ENCODE data around the gene ATRAID. TPM values are rescaled to one million over a fixed set of nuclear protein-coding genes. Genes with fewer than 3 reads are reported as not detected.

ATRAID gene
- total RNA-seq, 1 donor from 2014 or later, result 58.8 TPM

DNA sequence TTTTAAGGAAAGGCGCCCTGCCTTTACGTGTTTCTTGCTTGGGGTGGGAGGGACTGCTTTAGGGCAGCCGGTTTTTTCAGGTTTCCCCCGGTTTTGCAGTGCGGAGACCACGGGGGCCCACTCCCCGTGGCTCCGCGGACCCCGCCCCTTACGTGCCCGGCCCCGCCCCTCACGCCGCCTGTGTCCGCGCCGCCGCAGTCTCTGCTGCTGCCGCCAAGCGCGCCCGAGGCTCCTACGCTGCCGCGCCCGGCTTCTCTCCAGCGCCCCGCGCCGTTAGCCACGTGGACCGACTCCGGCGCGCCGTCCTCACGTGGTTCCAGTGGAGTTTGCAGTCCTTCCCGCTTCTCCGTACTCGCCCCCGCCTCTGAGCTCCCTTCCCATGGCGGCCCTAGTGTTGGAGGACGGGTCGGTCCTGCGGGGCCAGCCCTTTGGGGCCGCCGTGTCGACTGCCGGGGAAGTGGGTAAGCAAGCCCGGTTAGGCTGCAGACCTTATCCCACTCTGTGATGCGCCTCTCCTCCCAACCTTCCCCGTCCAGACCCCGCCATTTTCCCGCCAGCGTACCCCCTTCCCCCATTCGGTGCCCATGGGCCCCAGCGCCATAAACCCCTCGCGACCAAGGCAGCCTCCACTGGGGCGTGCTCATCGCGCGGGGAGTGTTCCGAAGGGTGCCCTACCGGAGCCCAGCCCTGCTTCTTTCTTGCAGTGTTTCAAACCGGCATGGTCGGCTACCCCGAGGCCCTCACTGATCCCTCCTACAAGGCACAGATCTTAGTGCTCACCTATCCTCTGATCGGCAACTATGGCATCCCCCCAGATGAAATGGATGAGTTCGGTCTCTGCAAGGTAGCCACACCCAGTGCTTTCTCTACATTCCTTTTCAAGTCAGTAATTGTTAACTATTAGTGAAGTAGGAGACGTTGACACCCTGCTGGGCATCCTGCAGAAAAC is 5.6 kb downstream of the ATRAID start, which contains the start of gene CAD:
Gene CAD, plus strand, starts transcription at position 197 of the 949 bp plus-strand sequence. Its CDS starts 183 bp downstream, at position 380.
- peaks cover 5% of the 10 kb centered on the region for H3K4me1 Mint-ChIP-seq (ENCODE audit: low read depth, unreplicated experiment)
- peaks cover 2% of the 10 kb centered on the region for H3K9me3 Mint-ChIP-seq (ENCODE audit: unreplicated experiment)
- TF ChIP-seq, protein P1, sequence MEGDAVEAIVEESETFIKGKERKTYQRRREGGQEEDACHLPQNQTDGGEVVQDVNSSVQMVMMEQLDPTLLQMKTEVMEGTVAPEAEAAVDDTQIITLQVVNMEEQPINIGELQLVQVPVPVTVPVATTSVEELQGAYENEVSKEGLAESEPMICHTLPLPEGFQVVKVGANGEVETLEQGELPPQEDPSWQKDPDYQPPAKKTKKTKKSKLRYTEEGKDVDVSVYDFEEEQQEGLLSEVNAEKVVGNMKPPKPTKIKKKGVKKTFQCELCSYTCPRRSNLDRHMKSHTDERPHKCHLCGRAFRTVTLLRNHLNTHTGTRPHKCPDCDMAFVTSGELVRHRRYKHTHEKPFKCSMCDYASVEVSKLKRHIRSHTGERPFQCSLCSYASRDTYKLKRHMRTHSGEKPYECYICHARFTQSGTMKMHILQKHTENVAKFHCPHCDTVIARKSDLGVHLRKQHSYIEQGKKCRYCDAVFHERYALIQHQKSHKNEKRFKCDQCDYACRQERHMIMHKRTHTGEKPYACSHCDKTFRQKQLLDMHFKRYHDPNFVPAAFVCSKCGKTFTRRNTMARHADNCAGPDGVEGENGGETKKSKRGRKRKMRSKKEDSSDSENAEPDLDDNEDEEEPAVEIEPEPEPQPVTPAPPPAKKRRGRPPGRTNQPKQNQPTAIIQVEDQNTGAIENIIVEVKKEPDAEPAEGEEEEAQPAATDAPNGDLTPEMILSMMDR (IDR thresholded peaks at IDR 0.05; ENCODE audit: partially characterized antibody, unreplicated experiment), result no peak
- H3K27ac Mint-ChIP-seq (ENCODE audit: unreplicated experiment), result peak within 1 kb of the TSS; percentile 53
- peaks cover 6% of the 10 kb centered on the region for H3K27me3 Mint-ChIP-seq (ENCODE audit: unreplicated experiment)
- DNase-seq, result peak; percentile 93
- peak within 1 kb of the TSS; percentile 96 for H3K4me3 Mint-ChIP-seq (ENCODE audit: unreplicated experiment)
- H3K36me3 Mint-ChIP-seq (ENCODE audit: unreplicated experiment), result no peaks in the 10 kb centered on the region

DNA sequence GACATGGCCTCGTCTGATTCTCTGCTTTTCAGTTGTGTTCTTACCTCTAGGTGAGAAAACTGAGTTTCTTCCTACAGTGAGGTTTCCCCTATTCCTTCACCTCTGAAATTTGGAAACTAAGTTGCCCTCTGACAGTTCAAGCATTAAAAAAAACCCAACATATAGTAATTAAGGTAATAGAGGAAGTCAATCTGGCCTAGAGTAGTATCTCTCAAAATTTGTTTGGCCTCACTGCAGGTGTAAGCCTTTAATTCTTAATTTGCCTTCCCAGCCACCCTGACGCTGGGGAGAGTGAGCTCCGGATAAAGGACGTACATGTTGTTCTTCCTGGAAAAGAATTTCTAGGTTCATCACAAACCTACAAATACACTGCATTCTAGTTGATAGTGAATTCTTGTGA is 6.8 kb downstream of the ATRAID start:
- Mint-ChIP-seq H3K9me3 (ENCODE audit: unreplicated experiment) (no peaks in the 10 kb centered on the region), H3K27me3 (ENCODE audit: unreplicated experiment) (peaks cover 4% of the 10 kb centered on the region), H3K4me1 (ENCODE audit: low read depth, unreplicated experiment) (peaks cover 5% of the 10 kb centered on the region), H3K27ac (ENCODE audit: unreplicated experiment) (no peak overlapping the region), H3K4me3 (ENCODE audit: unreplicated experiment) (peak overlapping the region; percentile 96), H3K36me3 (ENCODE audit: unreplicated experiment) (no peaks in the 10 kb centered on the region)
- TF ChIP-seq, protein P1 (IDR thresholded peaks at IDR 0.05; ENCODE audit: partially characterized antibody, unreplicated experiment), result no peak
- no peak for DNase-seq

DNA sequence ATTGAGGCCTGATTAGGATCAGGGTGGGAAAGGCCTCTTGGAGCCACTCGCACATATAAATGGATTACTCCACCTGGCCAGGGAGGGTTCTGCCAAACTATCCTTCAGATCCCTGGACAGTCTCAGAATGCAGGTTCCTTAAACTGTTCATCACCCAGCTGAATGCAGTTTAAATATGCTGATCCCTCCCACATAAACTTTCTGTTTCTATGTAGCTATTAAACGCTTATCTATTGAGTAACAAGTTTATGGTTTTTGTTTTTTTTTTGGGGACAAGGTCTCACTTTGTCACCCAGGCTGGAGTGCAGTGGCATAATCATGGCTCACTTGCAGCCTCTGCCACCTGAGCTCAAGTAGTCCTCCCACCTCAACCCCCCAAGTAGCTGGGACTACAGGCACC is 7.2 kb downstream of the ATRAID start:
- Mint-ChIP-seq H3K36me3 (ENCODE audit: unreplicated experiment) (no peaks in the 10 kb centered on the region), H3K27me3 (ENCODE audit: unreplicated experiment) (peaks cover 4% of the 10 kb centered on the region), H3K9me3 (ENCODE audit: unreplicated experiment) (no peaks in the 10 kb centered on the region), H3K4me1 (ENCODE audit: low read depth, unreplicated experiment) (peaks cover 5% of the 10 kb centered on the region), H3K27ac (ENCODE audit: unreplicated experiment) (no peak overlapping the region), H3K4me3 (ENCODE audit: unreplicated experiment) (no peak overlapping the region)
- TF ChIP-seq, protein P1 (IDR thresholded peaks at IDR 0.05; ENCODE audit: partially characterized antibody, unreplicated experiment), result no peak
- DNase-seq, result no peak

DNA sequence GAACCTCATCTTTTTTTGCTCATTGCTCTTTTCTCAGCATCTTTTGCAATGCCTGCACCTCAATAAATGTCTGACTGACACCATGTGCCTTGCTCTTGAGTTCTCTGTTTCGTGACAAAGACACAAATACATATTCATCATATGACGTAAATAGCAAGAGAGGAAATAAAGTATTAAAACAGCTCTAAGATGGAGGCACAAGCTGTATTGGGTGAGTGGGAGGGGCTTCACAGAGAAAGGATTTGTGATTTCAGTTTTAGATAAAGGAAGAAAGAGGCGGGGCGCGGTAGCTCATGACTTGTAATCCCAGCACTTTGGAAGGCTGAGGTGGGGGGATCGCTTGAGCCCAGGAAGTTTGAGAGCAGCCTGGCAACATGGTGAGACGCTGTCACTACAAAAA is 8.2 kb downstream of the ATRAID start:
- Mint-ChIP-seq H3K9me3 (ENCODE audit: unreplicated experiment) (no peaks in the 10 kb centered on the region), H3K27me3 (ENCODE audit: unreplicated experiment) (peaks cover 8% of the 10 kb centered on the region), H3K4me1 (ENCODE audit: low read depth, unreplicated experiment) (peaks cover 5% of the 10 kb centered on the region), H3K27ac (ENCODE audit: unreplicated experiment) (no peak overlapping the region), H3K4me3 (ENCODE audit: unreplicated experiment) (no peak overlapping the region), H3K36me3 (ENCODE audit: unreplicated experiment) (no peaks in the 10 kb centered on the region)
- TF ChIP-seq, protein P1 (IDR thresholded peaks at IDR 0.05; ENCODE audit: partially characterized antibody, unreplicated experiment), result no peak
- no peak for DNase-seq

DNA sequence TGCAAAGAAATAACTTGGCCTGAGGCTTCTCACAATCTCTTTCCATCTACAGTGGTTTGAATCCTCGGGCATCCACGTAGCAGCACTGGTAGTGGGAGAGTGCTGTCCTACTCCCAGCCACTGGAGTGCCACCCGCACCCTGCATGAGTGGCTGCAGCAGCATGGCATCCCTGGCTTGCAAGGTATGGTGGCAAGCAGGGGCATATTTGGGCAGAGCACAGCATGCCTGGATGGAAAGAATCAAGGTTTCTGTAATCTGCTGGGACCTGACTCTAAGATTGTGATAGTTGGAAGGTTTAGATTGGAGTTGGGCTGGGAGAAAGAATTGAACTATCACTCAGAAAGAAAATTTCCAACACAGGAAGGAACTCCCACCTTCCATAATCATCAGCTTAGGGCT is 9.3 kb downstream of the ATRAID start:
- no peak overlapping the region for H3K27ac Mint-ChIP-seq (ENCODE audit: unreplicated experiment)
- no peaks in the 10 kb centered on the region for H3K36me3 Mint-ChIP-seq (ENCODE audit: unreplicated experiment)
- H3K9me3 Mint-ChIP-seq (ENCODE audit: unreplicated experiment), result no peaks in the 10 kb centered on the region
- TF ChIP-seq, protein P1 (IDR thresholded peaks at IDR 0.05; ENCODE audit: partially characterized antibody, unreplicated experiment), result no peak
- no peak for DNase-seq
- H3K4me3 Mint-ChIP-seq (ENCODE audit: unreplicated experiment), result no peak overlapping the region
- peaks cover 5% of the 10 kb centered on the region for H3K4me1 Mint-ChIP-seq (ENCODE audit: low read depth, unreplicated experiment)
- H3K27me3 Mint-ChIP-seq (ENCODE audit: unreplicated experiment), result peaks cover 8% of the 10 kb centered on the region
